ENCODE results near the gene ASPRV1. TPM values are rescaled to one million over a fixed set of nuclear protein-coding genes. Genes with fewer than 3 reads are reported as not detected.

ASPRV1 gene
- total RNA-seq, 2 experiments from 2014 or later: 0.65 to 0.76 TPM

DNA sequence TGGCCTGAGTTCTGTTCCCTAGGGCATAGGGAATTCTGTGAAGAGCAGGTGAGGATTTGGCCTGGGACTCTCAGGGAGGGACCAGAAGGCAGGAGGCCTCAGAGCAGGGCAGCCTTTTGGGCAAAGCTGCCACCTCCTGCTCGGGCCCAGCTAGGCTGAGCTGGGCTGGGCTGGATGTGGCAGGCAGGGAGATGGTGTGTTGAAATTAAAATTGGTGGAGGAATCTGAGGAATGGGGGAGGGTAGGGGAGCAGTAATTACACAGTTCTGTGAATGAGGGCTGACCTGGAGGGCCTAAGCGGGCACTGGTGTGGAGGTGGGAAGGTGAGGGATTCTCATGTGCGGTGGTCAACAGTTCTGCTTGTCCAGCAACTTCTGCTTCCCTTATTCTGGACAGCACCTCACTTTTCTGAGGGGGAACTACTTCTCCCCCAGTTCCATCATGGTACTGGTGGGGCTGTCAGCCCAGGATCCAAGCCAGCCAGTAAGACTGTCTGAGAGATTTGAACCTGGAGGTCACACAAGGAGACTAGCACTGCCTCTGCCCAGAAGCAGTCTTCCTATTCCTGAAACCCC is 22.0 kb upstream of the ASPRV1 start:
- TF ChIP-seq, protein P1, sequence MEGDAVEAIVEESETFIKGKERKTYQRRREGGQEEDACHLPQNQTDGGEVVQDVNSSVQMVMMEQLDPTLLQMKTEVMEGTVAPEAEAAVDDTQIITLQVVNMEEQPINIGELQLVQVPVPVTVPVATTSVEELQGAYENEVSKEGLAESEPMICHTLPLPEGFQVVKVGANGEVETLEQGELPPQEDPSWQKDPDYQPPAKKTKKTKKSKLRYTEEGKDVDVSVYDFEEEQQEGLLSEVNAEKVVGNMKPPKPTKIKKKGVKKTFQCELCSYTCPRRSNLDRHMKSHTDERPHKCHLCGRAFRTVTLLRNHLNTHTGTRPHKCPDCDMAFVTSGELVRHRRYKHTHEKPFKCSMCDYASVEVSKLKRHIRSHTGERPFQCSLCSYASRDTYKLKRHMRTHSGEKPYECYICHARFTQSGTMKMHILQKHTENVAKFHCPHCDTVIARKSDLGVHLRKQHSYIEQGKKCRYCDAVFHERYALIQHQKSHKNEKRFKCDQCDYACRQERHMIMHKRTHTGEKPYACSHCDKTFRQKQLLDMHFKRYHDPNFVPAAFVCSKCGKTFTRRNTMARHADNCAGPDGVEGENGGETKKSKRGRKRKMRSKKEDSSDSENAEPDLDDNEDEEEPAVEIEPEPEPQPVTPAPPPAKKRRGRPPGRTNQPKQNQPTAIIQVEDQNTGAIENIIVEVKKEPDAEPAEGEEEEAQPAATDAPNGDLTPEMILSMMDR (IDR thresholded peaks at IDR 0.05): no peak
- Mint-ChIP-seq H3K4me1 (ENCODE audit: low read depth) (peaks cover 4% of the 10 kb centered on the region), H3K36me3 (ENCODE audit: low read depth) (no peaks in the 10 kb centered on the region), H3K27ac (no peak overlapping the region), H3K4me3 (no peak overlapping the region), H3K9me3 (no peaks in the 10 kb centered on the region), H3K27me3 (no peaks in the 10 kb centered on the region)
- ATAC-seq (no peak), DNase-seq (no peak)
- intact Hi-C loops (cut with micrococcal nuclease): no loop called here
- ChIA-PET CTCF (no interaction called here), POLR2A (interaction anchor here (1.0 kb wide), 1 partner anchor 23 kb away, joined by 3 read pairs; no protein-coding TSS in a partner anchor)

DNA sequence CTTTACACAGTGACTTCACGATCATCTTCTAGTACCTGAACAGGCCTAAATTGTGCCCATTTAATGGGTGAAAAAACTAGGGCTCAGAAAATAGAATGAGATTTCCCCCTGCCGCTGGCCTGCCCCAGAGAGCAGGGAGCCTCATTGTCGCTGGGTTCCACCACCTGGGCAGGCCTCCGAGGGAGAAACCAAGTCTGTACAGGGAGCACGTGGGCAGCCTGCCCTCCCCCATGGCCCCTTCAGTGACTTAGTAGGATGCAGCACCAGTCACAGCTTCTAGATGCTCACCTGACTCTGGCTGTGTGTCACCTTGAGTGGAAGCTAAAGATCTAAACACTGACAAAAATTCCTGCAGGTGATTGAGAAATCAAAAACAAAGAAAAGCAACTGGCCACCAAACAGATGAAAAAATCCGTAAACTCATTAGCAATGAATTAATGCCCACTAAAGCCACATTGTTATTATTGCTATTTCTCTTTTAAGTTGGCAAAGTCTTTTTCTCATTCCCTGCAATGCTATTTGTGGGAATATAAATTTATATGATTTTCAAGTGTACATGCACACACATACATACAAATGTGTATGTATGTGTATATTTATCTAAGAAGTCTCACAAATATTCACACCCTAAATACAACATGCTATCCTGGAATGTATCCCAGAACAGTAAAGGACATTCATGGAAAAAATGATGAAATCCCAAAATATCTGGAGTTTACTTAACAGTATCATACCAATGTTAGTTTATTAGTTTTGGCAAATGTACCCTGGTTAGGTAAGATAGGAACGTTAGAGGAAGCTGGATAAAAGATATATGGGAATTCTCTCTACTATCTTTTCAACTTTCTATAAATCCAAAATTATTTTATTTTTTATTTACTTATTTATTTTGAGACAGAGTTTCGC is 18.7 kb upstream of the ASPRV1 start:
- no peaks in the 10 kb centered on the region for H3K36me3 Mint-ChIP-seq (ENCODE audit: low read depth)

DNA sequence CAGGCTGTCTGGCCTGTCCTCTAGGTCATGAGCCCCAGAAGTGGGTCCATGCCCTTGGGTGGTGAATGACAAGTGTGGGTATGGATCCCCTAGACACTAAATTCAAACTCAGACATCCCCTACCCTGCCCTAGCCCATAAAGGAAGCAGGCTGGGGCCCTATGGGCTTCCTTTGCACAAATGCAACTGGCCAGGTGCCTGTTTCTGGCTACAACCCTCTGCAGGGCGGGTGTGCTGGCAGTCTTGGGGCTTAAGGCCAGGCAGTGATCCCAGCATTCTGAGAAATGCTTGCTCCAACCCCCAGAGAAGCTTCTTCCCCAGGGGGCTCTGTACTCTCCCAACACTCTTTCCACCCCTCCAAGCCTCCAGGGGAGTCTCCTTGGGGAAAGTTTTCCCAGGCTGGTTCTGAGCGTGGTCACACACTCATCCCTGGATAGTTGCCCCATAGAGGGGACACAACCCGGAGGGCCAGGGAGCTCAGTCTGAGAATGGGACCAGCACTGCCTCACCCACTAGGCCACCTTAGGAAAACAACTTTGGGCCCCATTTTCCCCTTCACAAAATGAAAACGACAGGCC is 16.6 kb upstream of the ASPRV1 start:
- intact Hi-C loops (cut with micrococcal nuclease): no loop called here
- ATAC-seq (no peak), DNase-seq (no peak)
- TF ChIP-seq, protein P1 (IDR thresholded peaks at IDR 0.05): no peak
- ChIA-PET CTCF (no interaction called here), POLR2A (interaction anchor here (0.9 kb wide), 1 partner anchor 35 kb away, joined by 3 read pairs; no protein-coding TSS in a partner anchor)
- Mint-ChIP-seq H3K36me3 (ENCODE audit: low read depth) (no peaks in the 10 kb centered on the region), H3K27ac (no peak overlapping the region), H3K9me3 (no peaks in the 10 kb centered on the region), H3K4me1 (ENCODE audit: low read depth) (peaks cover 6% of the 10 kb centered on the region), H3K4me3 (no peak overlapping the region), H3K27me3 (no peaks in the 10 kb centered on the region)

More for the DNA sequence above, 18.7 kb upstream of the ASPRV1 start:
- Mint-ChIP-seq H3K27me3 (no peaks in the 10 kb centered on the region), H3K9me3 (no peaks in the 10 kb centered on the region), H3K27ac (no peak overlapping the region), H3K4me1 (ENCODE audit: low read depth) (peaks cover 6% of the 10 kb centered on the region), H3K4me3 (no peak overlapping the region)
- ChIA-PET POLR2A (no interaction called here), CTCF (no interaction called here)
- TF ChIP-seq, protein P1 (IDR thresholded peaks at IDR 0.05): no peak
- ATAC-seq (no peak), DNase-seq (no peak)
- intact Hi-C loops (cut with micrococcal nuclease): no loop called here

DNA sequence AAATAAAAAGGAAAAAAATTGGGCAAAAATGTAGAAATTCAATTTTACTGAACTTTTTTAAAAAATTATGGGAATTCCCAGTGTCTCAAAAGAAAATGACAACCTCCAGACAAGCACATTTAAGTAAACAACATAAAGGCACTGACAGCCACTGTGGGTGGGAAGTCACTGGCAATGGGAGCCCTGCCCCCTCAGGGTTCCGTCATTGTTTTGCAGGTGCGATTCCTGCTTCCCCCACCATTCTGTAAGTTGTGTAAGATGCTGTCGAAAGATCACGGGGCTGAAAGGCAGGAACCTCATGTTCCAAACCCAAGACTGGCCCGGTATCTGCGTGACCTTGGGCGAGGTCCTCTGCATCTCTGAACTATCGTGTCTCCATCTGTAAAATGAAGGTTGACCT is 15.8 kb upstream of the ASPRV1 start:
- TF ChIP-seq, protein P1 (IDR thresholded peaks at IDR 0.05): no peak
- intact Hi-C loops (cut with micrococcal nuclease): no loop called here
- Mint-ChIP-seq H3K4me1 (ENCODE audit: low read depth) (peaks cover 6% of the 10 kb centered on the region), H3K27ac (no peak overlapping the region), H3K36me3 (ENCODE audit: low read depth) (no peaks in the 10 kb centered on the region), H3K27me3 (no peaks in the 10 kb centered on the region), H3K4me3 (no peak overlapping the region), H3K9me3 (no peaks in the 10 kb centered on the region)
- DNase-seq (peak; percentile 11), ATAC-seq (no peak)
- CTCF ChIA-PET: no interaction called here
- POLR2A ChIA-PET: no interaction called here
